GM12892 (cell line): ENCODE data around the gene CEP20. TPM values are rescaled to one million over a fixed set of nuclear protein-coding genes. Genes with fewer than 3 reads are reported as not detected.
"Not testable (repeated sequence)": the region's sequence is repeated elsewhere in the genome, so short reads cannot be mapped to it uniquely, and the experiment has no call there.

ENCODE experiments used
- DNase-seq: peaks from one replicate; pipeline ENCODE4 v3.0.0; 2011; ENCODE audit not compliant: insufficient read length
- FAIRE-seq: peaks from 2 replicates; lab custom pipeline; 2011; peaks lifted over from hg19 to GRCh38; lab: Jason Lieb, UNC
- POLR2A ChIP-seq: IDR thresholded peaks from 2 replicates; pipeline ENCODE4 v1.6.1; 2011; ENCODE audit warnings: low read depth, low read length, control low read depth
- POLR2AphosphoS5 ChIP-seq: IDR thresholded peaks from 2 replicates; pipeline ENCODE4 v1.6.1; 2011; ENCODE audit warnings: low read depth, low read length, control low read depth
- TAF1 ChIP-seq: IDR thresholded peaks from 2 replicates; pipeline ENCODE4 v1.6.1; 2011; ENCODE audit warnings: low read depth, mild to moderate bottlenecking, control low read depth, low read length, borderline replicate concordance
- polyA plus RNA-seq: library from polyadenylated mRNA; unstranded; fragments of >200 nt; gene quantifications from one replicate; pipeline ENCODE4 v1.2.1, GENCODE V29; 2012; ENCODE audit warnings: missing spikeins, inconsistent platforms; ENCODE audit not compliant: missing spikeins

Gene CEP20
- 21.9 TPM for polyA plus RNA-seq

GRCh38 chr16:15888072-15888976, at the start of gene CEP20:
Gene CEP20 (minus strand): TSS chr16:15888603. CDS start chr16:15888585, 18 bp downstream.
- DNase-seq, result peak; percentile 99
- FAIRE-seq, result peak; percentile 97
- TF ChIP-seq POLR2AphosphoS5, result peak; percentile 86
- peak; percentile 95 for TF ChIP-seq TAF1
- peak; percentile 85 for TF ChIP-seq POLR2A

- not testable (repeated sequence) for FAIRE-seq, DNase-seq
These were observed 48.4 kb upstream of the CEP20 start for GRCh38 chr16:15936809-15937208.

- FAIRE-seq, result no peak
- TF ChIP-seq POLR2AphosphoS5 (no peak), POLR2A (no peak), TAF1 (no peak)
- no peak for DNase-seq
These were observed 46.6 kb upstream of the CEP20 start for GRCh38 chr16:15934991-15935390.

- DNase-seq, result no peak
- no peak for FAIRE-seq
- TF ChIP-seq POLR2AphosphoS5 (no peak), POLR2A (no peak), TAF1 (no peak)
These were observed 45.4 kb upstream of the CEP20 start for GRCh38 chr16:15933781-15934180.

- DNase-seq, result no peak
- FAIRE-seq, result no peak
- no peak for TF ChIP-seq TAF1
- TF ChIP-seq POLR2A, result no peak
- TF ChIP-seq POLR2AphosphoS5, result no peak
These were observed 44.5 kb upstream of the CEP20 start for GRCh38 chr16:15932939-15933338.

- TF ChIP-seq TAF1, result no peak
- no peak for TF ChIP-seq POLR2A
- TF ChIP-seq POLR2AphosphoS5, result no peak
- DNase-seq (no peak), FAIRE-seq (no peak)
These were observed 40.1 kb upstream of the CEP20 start for GRCh38 chr16:15928261-15929104.

GRCh38 chr16:15925631-15926030, 37.2 kb upstream of the CEP20 start:
- no peak for FAIRE-seq
- no peak for DNase-seq
- TF ChIP-seq POLR2A, result no peak
- no peak for TF ChIP-seq TAF1
- no peak for TF ChIP-seq POLR2AphosphoS5

GRCh38 chr16:15924996-15925395, 36.6 kb upstream of the CEP20 start:
- FAIRE-seq, result no peak
- DNase-seq, result no peak
- TF ChIP-seq POLR2A, result no peak
- TF ChIP-seq TAF1, result no peak

- DNase-seq, result no peak
- TF ChIP-seq POLR2A (no peak), TAF1 (no peak), POLR2AphosphoS5 (no peak)
- no peak for FAIRE-seq
These were observed 30.9 kb upstream of the CEP20 start for GRCh38 chr16:15919331-15919730.

- DNase-seq, FAIRE-seq: not testable (repeated sequence)
These were observed 29.9 kb upstream of the CEP20 start for GRCh38 chr16:15918314-15918713.

- no peak for TF ChIP-seq POLR2A
- TF ChIP-seq TAF1, result no peak
- TF ChIP-seq POLR2AphosphoS5, result no peak
- FAIRE-seq (no peak), DNase-seq (no peak)
These were observed 27.9 kb upstream of the CEP20 start for GRCh38 chr16:15916323-15916722.
